Ovary (tissue), 9 donors: ENCODE data around the gene PP2D1. TPM values are rescaled to one million over a fixed set of nuclear protein-coding genes. Genes with fewer than 3 reads are reported as not detected.
"Not testable (repeated sequence)": the region's sequence is repeated elsewhere in the genome, so short reads cannot be mapped to it uniquely, and the experiment has no call there.

Source experiments
- DNase-seq, 5 donors: peaks; one replicate each; pipeline ENCODE4 v3.0.0-alpha.2; 2019 to 2020
- H3K27ac ChIP-seq, 2 donors: fragments of 200-600 bp; one replicate each; pipeline versions ENCODE4 v1.5.1 to v1.8.0; 2019 to 2022
- H3K27me3 ChIP-seq: fragments of 200-600 bp; one replicate; pipeline ENCODE4 v1.8.0; 2022
- H3K36me3 ChIP-seq: fragments of 200-600 bp; sonication (generic); one replicate; pipeline ENCODE4 v1.5.1; 2019
- H3K4me1 ChIP-seq: one replicate; pipeline ENCODE4 v1.8.1; 2013; ENCODE audit warnings: mild to moderate bottlenecking, moderate library complexity; ENCODE audit not compliant: insufficient read depth
- H3K4me3 ChIP-seq: fragments of 200-600 bp; sonication (generic); one replicate; pipeline ENCODE4 v1.5.1; 2017
- H3K9me3 ChIP-seq, 2 donors: fragments of 200-600 bp in 1 of 2; sonication (generic) in 1 of 2; one replicate each; pipeline versions ENCODE4 v1.5.1 to v1.8.1; 2013 to 2019; ENCODE audit warnings: mild to moderate bottlenecking in 1 of 2, moderate library complexity in 1 of 2
- EP300 ChIP-seq: sonication (generic); formaldehyde crosslinking; IDR thresholded peaks from one replicate; pipeline ENCODE4 v1.6.1; 2017; ENCODE audit warnings: antibody characterized with exemption
- POLR2A ChIP-seq: fragments of 450-650 bp; IDR thresholded peaks from one replicate; pipeline ENCODE4 v1.6.1; 2017; ENCODE audit warnings: antibody characterized with exemption, mild to moderate bottlenecking, moderate library complexity
- WGBS, 3 donors: extraction: QIAGEN DNeasy Blood & Tissue Kit in 1 of 3; methylation state at CpG; one replicate each; pipeline versions ENCODE4 v1.1.5 to v1.1.7; 2013 to 2017; 5-methylcytosine and 5-hydroxymethylcytosine counted together
- intact Hi-C, 4 donors: fragments of 100-400 bp; cut with DNase I; formaldehyde crosslinking; loops; one replicate each; pipeline versions ENCODE4 v1.11.0 to v1.15.1; 2022 to 2023
- polyA plus RNA-seq, 2 donors: library from polyadenylated mRNA; stranded (reverse); fragments of 200-250 nt in 1 of 2; fragments of 350-450 nt in 1 of 2; fragmentation: Illumina TruSeq in 1 of 2; extraction: RNeasy Lipid Tissue Mini Kit (QIAGEN cat#74804) in 1 of 2; gene quantifications; one replicate each; pipeline ENCODE4 v1.2.3, GENCODE V29; 2013 to 2014
- total RNA-seq, 7 donors: library from RNA; depleted of rRNA in 2 of 7; stranded (reverse); fragments of >200 nt in 2 of 7; fragmentation: NEBNext Ultra II Directional in 3 of 7; extraction: Animal tissue kit (Norgen Biotek cat#: 25700) in 3 of 7; gene quantifications; one replicate each; pipeline versions ENCODE4 v1.1.0 to v1.2.4, GENCODE V29; 2016 to 2023
- TF ChIP-seq, protein P1 (sequence below), 3 donors: fragments of 450-650 bp in 2 of 3; fragments of 200-600 bp in 1 of 3; IDR thresholded peaks; one replicate each; pipeline versions ENCODE4 v1.5.1 to v1.8.0; 2016 to 2022; ENCODE audit warnings: antibody characterized with exemption in 3 of 3, mild to moderate bottlenecking in 1 of 3
- donor health status: DM: no; HTN: no; CAD: no; lungs with moderate emphysema.
- donor health status: DM: no; HTN: no; CAD: no.
- donor health status: Bipolar disorder and iron deficiency.
- donor health status: DM: yes; HTN: yes; CAD: no.
- donor health status: DM: no; HTN: no; CAD: no.
- donor health status: DM: yes; HTN: yes; CAD: no.

PP2D1 gene
- total and polyA plus RNA-seq, 9 donors = not detected

GRCh38 chr3:19997502-19997901 lies 14.6 kb downstream of the PP2D1 start:
- TF ChIP-seq EP300 (no peak), POLR2A (no peak)
- TF ChIP-seq, protein P1, sequence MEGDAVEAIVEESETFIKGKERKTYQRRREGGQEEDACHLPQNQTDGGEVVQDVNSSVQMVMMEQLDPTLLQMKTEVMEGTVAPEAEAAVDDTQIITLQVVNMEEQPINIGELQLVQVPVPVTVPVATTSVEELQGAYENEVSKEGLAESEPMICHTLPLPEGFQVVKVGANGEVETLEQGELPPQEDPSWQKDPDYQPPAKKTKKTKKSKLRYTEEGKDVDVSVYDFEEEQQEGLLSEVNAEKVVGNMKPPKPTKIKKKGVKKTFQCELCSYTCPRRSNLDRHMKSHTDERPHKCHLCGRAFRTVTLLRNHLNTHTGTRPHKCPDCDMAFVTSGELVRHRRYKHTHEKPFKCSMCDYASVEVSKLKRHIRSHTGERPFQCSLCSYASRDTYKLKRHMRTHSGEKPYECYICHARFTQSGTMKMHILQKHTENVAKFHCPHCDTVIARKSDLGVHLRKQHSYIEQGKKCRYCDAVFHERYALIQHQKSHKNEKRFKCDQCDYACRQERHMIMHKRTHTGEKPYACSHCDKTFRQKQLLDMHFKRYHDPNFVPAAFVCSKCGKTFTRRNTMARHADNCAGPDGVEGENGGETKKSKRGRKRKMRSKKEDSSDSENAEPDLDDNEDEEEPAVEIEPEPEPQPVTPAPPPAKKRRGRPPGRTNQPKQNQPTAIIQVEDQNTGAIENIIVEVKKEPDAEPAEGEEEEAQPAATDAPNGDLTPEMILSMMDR (IDR thresholded peaks at IDR 0.05) = no peak
- no peak for DNase-seq
- H3K4me1 ChIP-seq = no peaks in the 10 kb centered on the region
- H3K27me3 ChIP-seq = no peaks in the 10 kb centered on the region
- WGBS, 3 donors = 92 to 96% (median 93%) methylated on average over 4 of the region's 4 CpGs
- no peaks in the 10 kb centered on the region for H3K36me3 ChIP-seq
- intact Hi-C loops = no loop called here
- no peak overlapping the region for H3K4me3 ChIP-seq
- no peaks in the 10 kb centered on the region for H3K9me3 ChIP-seq
- no peak overlapping the region for H3K27ac ChIP-seq

DNA sequence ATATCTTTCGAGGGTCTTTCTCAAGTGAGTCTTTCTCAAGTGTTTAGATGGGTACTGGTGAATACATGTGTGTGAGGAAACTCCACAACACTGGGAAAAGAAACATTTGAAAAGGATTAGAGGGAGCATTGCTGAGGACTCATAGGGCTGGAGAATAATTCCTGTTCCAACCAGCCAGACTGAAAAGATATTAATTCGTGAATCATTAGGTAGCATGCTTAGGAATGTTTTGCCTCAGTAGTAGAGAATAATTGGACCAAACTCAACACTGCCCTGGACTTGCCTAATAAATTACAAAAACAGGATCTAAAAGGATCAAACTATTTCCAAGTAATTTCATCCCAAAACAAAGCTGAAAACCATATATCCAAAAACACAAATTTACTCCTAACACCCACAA lies 17.3 kb downstream of the PP2D1 start:
- TF ChIP-seq, protein P1 (IDR thresholded peaks at IDR 0.05) = no peak
- no peak for TF ChIP-seq EP300
- WGBS, 3 donors = 74 to 87% (median 79%) methylated on average over 2 of the region's 2 CpGs

DNA sequence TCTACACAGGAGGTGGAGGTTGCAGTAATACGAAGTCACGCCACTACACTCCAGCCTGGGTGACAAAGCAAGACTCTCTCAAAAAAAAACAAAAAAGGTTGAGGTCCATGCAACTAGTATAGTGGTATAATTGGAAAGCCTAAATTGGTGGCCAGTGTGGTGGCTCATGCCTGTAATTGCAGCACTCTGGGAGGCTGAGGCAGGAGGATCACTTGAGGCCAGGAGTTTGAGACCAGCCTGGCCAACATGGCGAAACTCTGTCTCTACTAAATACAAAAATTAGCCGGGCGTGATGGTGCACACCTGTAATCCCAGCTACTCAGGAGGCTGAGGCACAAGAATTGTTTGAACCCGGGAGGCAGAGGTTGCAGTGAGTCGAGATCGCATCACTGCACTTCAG lies 23.2 kb downstream of the PP2D1 start:
- H3K36me3 ChIP-seq, H3K27me3 ChIP-seq, H3K9me3 ChIP-seq, H3K27ac ChIP-seq, intact Hi-C loops, DNase-seq, H3K4me3 ChIP-seq, H3K4me1 ChIP-seq: not testable (repeated sequence)
- WGBS, 3 donors = 93 to 97% (median 94%) methylated on average over 8 of the region's 8 CpGs

More for the DNA sequence above, 17.3 kb downstream of the PP2D1 start:
- Histone ChIP-seq H3K27ac (no peak overlapping the region), H3K36me3 (no peaks in the 10 kb centered on the region), H3K27me3 (no peaks in the 10 kb centered on the region), H3K4me1 (no peaks in the 10 kb centered on the region), H3K9me3 (no peaks in the 10 kb centered on the region), H3K4me3 (no peak overlapping the region)
- intact Hi-C loops = no loop called here
- no peak for DNase-seq

DNA sequence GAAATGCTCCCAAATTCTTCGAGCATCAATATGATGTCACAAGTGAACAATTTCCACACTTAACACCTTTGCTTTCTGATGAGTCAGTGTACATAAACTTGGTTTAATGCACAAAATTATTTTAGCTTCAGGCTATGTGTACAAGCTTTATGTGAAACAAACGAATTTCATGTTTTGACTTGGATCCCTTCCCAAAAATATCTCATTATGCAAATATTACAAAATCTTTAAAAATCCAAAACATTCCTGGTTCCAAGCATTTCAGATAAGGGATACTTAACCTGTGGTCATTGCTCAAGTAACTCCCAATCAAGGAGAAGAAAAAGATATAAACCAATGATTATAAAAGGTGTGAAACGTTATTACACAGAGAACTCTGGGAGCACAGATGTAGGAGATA lies 40.0 kb downstream of the PP2D1 start:
- H3K9me3 ChIP-seq = no peaks in the 10 kb centered on the region
- WGBS, 3 donors = 16 to 25% (median 21%) methylated on average over 3 of the region's 3 CpGs

DNA sequence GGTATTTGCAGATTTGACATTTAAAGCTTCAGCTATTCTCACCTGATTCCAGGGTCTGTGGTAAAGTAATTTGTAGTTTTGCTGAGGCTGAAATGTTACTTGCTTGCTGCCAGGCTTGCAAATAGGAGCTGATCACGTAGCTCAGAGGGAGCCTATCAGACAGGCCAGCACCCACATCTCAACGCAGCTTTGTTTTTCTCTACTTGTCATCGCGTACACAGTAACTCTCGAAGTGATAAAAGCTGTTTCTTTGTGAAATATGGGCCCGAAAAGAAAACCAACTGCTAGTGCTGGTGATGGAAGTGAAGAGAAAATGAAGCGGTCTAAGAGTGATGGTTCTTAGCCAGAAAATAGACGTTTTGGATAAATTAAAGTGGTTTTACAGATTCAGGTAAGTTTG lies 41.7 kb downstream of the PP2D1 start:
- Histone ChIP-seq H3K36me3 (no peaks in the 10 kb centered on the region), H3K4me1 (peaks cover 7% of the 10 kb centered on the region), H3K27ac (no peak overlapping the region), H3K4me3 (no peak overlapping the region), H3K9me3 (no peaks in the 10 kb centered on the region), H3K27me3 (no peaks in the 10 kb centered on the region)
- WGBS, 3 donors = 72 to 86% (median 74%) methylated on average over 8 of the region's 8 CpGs
- DNase-seq = no peak
- TF ChIP-seq POLR2A (no peak), EP300 (no peak)
- TF ChIP-seq, protein P1 (IDR thresholded peaks at IDR 0.05) = no peak
- intact Hi-C loops = no loop called here

More for the DNA sequence above, 40.0 kb downstream of the PP2D1 start:
- DNase-seq = no peak
- no peak overlapping the region for H3K27ac ChIP-seq
- peaks cover 7% of the 10 kb centered on the region for H3K4me1 ChIP-seq
- H3K4me3 ChIP-seq = no peak overlapping the region
- intact Hi-C loops = no loop called here
- TF ChIP-seq POLR2A (no peak), EP300 (no peak)
- TF ChIP-seq, protein P1 (IDR thresholded peaks at IDR 0.05) = no peak
- H3K36me3 ChIP-seq = no peaks in the 10 kb centered on the region
- H3K27me3 ChIP-seq = no peaks in the 10 kb centered on the region
